GM23248 (cell line): ENCODE data around the gene CCDC198.

Source experiments
- EZH2 ChIP-seq: fragments of 200-600 bp; sonication (generic); IDR thresholded peaks from 2 replicates; pipeline ENCODE4 v1.6.1; 2018; ENCODE audit warnings: antibody characterized with exemption, mild to moderate bottlenecking; ENCODE audit not compliant: insufficient read depth, poor library complexity, severe bottlenecking
- EZH2phosphoT487 ChIP-seq: fragments of 200-600 bp; sonication (generic); IDR thresholded peaks from 2 replicates; pipeline ENCODE4 v1.6.1; 2018; ENCODE audit warnings: antibody characterized with exemption, moderate library complexity, mild to moderate bottlenecking, low read depth; ENCODE audit not compliant: insufficient read depth

- TF ChIP-seq EZH2 = no peak
- no peak for TF ChIP-seq EZH2phosphoT487
These were observed 29.5 kb downstream of the CCDC198 start for GRCh38 chr14:57464008-57464730.
